Fibroblast of upper back skin (primary cell): Measurements from ENCODE around the gene HOXA13.

Experiments used
- DNase-seq: peaks from one replicate; pipeline ENCODE4 v3.0.0-alpha.2; 2013

The HOXA13 gene

GRCh38 chr7:27235387-27236311 lies 35.8 kb upstream of the HOXA13 start:
- no peak for DNase-seq

GRCh38 chr7:27229448-27229847 lies 29.6 kb upstream of the HOXA13 start:
- no peak for DNase-seq

GRCh38 chr7:27224983-27225934 lies 25.4 kb upstream of the HOXA13 start:
- DNase-seq = no peak

DNA sequence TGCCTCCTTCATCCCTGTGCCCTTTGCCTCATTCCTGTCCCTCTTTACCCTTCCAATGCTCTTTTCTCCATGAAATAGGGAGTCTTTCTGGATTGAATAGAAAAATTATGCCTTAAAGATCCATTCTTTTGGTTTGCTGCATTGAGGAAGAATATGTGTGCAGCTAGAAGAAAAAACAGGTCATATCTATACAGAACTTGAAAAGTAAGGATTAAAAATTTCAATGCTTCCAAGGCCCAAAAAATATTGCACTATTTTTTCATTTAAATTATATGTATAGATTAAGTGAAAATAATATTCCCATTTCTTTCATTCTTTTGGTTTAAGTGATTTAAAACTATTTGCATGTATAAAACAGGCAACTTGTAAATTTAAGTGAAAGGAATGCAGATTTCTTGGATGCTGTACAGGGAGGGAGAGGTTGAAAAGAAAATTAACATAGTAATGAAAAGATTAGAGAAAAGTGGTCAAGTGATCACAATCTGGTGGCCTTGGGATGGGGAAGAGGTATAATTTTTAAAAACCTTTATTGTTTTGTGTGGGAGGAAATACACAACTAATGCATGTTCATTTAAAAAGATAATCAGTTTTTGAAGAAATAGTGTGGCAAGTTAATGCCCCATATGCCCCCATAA lies 24.2 kb upstream of the HOXA13 start:
- DNase-seq = no peak

DNA sequence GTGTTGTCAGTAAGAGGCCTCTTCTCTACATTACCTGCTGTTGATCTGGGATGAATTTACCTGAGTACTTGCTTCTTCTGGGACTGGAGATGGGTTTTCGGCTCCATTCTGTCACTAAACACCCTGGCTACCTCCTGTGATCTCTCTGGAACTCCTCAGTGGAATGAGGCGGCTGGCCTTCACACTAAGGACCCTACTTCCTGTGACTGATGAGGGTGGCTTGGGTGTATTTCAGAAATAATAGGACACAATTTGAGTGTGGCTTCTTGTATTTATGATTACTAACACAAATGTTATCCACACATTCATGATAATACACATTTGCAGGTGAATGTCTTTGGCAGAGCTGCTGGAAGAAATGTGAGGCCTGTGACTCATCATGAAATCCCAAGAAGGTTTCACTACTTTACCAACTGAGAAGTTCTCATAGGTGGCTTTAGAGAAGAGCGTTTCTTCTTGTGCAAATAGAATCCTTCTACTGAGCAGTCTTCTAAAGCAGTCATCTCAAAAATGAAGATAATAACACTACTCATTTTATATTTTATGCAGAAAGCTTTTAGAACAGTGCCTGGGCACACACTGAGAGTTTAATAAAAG lies 21.4 kb upstream of the HOXA13 start:
- DNase-seq = no peak

GRCh38 chr7:27220440-27220955 lies 20.6 kb upstream of the HOXA13 start:
- DNase-seq = no peak

DNA sequence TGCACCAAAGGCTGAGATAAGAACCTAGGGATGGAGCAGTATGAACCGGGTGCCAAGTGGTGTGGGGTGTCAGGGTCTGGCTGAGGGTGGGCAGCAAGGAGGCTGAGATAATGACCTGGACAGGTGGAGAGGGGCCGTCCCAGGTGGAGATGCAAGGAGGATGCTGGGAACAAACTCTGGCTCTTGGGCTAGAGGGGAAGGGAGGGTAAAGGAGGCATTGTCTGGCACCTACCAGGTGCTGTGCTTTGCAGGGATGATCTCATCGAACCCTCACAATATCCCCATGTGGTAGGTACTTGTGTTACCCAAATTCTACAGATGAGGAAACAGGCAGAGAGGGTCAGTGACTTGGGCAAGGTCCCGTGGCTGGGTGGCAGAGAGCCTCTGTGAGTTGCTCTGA lies 19.9 kb upstream of the HOXA13 start:
- no peak for DNase-seq

- no peak for DNase-seq
These were observed 18.1 kb upstream of the HOXA13 start for GRCh38 chr7:27217951-27218350.

DNA sequence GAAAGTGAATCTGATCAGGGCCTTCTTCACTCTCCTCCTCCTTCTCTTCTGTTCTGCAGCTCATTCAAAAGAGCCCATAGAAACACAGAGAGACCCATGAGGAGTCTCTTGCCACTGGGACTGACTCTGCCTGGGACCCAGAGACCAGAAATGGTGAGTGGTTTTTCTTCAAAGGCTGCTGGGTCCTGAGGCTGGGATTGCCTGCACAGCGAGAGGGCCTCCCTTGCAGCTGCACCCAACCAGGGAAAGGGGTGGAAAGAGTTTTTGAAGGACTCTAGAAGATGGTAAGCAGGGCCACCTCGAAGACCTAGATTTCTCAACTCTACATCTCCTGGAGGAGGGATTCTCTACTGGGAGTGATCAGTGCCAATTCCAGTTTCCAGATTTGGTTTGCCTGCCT lies 15.5 kb upstream of the HOXA13 start:
- no peak for DNase-seq

- DNase-seq = no peak
These were observed 14.5 kb upstream of the HOXA13 start for GRCh38 chr7:27214239-27214950.

DNA sequence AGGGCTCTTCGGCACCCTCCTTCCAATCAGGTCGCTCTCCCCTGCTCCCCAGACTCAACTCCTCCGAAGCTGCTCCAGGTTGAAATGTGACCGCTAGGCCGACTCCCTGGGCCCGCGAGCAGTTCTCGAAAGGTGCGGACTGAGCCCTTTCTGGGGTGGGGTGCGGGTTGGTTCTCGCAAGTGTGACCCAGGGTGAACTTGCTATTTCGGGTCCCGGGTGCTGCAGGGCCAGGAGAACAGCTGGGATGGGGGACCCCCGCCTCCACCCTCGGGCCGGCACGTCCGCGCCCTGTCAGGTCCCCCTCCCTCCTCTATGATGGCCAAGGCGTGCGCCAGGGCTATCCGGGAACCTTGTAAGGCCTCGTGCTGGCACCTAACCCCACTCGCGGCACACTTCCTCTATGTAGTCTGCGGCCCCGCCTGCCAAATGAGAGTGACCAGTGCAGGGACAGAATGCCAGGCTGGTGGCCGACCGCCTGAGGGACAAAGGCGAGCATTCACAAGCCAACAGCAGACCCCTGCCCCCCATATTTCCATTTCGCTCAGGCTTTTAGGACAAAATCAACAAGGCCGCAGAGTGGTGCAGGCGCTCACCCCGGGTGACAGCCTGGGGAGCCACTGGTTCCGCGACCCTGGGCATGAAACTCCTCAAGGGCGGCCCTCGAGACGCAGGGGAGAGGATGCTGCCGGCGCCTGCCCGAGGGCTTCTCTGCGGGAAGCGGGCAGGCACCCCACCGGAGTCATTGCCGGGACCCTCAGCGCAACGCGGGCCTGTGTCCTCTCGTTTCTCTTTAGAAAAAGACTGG lies 13.7 kb upstream of the HOXA13 start:
- no peak for DNase-seq

DNA sequence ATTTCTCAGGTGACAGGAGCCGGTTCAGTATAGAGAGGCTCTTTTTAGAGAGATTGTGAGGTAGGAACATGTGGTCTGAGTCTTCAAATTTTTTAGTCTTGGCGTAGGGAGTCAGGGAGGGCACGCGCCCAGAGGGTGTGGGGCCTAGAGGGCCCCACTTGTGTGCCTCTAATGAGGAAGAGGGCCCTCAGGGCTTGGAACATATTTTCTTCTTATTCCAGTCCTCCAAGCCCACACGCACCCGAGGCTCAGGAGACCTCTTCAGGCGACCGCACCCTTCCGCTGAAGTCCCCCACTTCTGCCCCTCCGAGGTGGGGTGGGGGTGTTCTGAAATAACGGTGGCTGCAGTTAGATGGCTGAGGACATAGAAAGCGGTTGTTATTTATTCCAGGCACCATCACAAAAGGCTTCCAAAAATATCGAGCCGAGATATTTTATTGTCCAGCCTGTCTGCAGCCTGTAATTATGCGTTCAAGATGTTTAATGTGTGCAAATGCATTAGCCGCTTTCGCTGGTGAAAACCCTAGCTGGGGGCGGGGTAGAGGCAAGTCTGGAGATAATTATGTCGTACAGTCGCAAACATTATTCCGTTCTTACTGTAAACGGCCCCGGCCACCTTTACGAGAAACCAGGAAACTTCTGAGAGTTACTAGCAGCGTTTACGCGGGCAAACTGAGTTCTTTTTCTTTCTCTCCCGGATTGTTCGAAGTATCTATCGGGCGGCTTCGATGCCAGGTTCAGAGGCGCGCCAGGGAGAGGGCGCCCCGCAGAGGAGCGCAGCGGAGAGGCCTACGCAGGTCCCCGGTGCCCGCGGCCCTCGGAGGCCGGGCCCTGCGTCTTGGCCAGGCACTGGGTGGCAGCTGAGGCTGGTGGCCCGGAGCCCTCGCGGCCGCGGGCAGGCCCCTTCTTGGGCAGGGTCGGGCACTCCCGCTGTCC lies 12.9 kb upstream of the HOXA13 start:
- no peak for DNase-seq

DNA sequence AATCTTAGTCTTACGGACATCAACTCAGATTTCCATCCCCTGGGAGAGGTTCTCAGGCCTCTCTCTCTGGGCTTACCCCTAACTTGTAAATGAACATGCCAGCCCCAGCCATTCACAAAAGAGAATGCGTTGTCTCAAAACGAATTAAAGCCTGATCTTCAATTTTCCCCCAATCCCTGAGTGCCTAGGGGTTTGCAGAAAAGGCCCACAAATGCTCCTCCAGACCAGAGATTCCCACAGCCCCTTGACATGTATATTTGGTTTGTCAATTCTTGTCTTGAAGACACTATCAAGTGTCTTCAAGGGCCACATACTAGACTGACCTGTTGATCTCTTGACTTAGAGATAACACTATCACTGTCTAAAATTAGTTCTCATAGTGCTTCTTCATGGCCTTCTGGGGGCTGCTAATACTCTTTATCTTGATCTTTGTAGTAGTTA lies 11.9 kb upstream of the HOXA13 start:
- DNase-seq = no peak

- DNase-seq = no peak
These were observed 11.2 kb upstream of the HOXA13 start for GRCh38 chr7:27211084-27211446.

DNA sequence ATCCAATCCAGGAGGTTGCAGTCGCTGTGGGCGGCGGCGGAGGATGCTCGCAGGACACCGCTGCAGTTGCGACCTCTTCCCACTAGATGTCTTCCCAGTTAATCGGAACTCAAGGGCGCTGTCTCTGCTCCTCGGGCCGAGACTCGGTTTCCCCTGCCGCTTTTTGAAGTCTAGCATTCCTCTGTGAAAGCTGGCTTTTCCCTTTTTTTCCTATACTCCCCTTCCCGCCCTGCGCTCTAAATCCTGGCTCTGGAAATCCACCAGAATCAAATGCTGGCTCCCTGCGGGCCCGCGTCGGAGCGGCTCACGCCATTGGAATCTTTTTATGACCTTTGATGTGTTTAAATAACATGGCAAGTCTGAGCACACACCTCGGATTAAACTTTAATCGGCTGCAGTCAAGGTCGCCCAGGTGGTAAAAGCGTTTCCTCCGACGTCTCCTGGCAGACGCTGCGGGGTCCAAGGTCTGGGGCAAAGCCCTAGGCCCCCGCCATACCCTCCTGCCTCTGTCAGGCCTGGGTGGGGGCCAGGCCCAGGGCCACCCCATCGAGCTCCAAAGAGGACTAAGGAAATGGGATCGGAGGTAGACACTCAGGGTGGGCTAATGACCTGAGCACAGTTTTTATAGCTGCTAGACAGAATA lies 10.7 kb upstream of the HOXA13 start:
- DNase-seq = peak; percentile 31

- no peak for DNase-seq
These were observed 10.1 kb upstream of the HOXA13 start for GRCh38 chr7:27209933-27210440.

GRCh38 chr7:27208998-27209397 lies 9.1 kb upstream of the HOXA13 start:
- DNase-seq = no peak

- DNase-seq = no peak
These were observed 7.6 kb upstream of the HOXA13 start for GRCh38 chr7:27207348-27207985.
